ENCODE results near the gene ACAA1. TPM values are rescaled to one million over a fixed set of nuclear protein-coding genes. Genes with fewer than 3 reads are reported as not detected.

Gene ACAA1
- total RNA-seq, 2 experiments from 2014 or later, result 13.3 to 50.3 TPM

- Histone ChIP-seq H3K4me3 (ENCODE audit: low read depth, low read length, poor library complexity, severe bottlenecking) (no peak overlapping the region), H3K36me3 (ENCODE audit: insufficient read depth, low read length) (peaks cover 62% of the 10 kb centered on the region), H3K4me2 (ENCODE audit: low read length) (no peak overlapping the region), H3K4me1 (ENCODE audit: insufficient read depth, low read length, poor library complexity, severe bottlenecking) (no peaks in the 10 kb centered on the region), H3K27ac (ENCODE audit: low read depth, low read length, poor library complexity, severe bottlenecking) (no peak overlapping the region), H3K79me2 (ENCODE audit: insufficient read depth, low read depth, low read length) (no peaks in the 10 kb centered on the region), H3K9me3 (ENCODE audit: low read length) (no peaks in the 10 kb centered on the region), H2AFZ (ENCODE audit: low read length) (no peak overlapping the region), H4K20me1 (ENCODE audit: insufficient read depth, low read length) (no peaks in the 10 kb centered on the region), H3K9me2 (ENCODE audit: insufficient read depth, low read length) (no peaks in the 10 kb centered on the region)
- no peak for DNase-seq (ENCODE audit: low spot score)
- TF ChIP-seq EZH2phosphoT487 (IDR thresholded peaks at IDR 0.05; ENCODE audit: borderline replicate concordance, low read depth, low read length), result no peak
- TF ChIP-seq CTCF (conservative IDR thresholded peaks at IDR 0.05; ENCODE audit: low read length), result no peak
- ChIA-PET CTCF (ENCODE audit: unreplicated experiment) (no interaction called here), POLR2A (interaction anchor here (0.6 kb wide), 1 partner anchor 365 kb away, joined by 3 read pairs; no protein-coding TSS in a partner anchor)
- intact Hi-C loops (cut with micrococcal nuclease; ENCODE audit: unreplicated experiment), result no loop called here
- BruUV-seq (replicated peaks), result no TSS peak
These were observed 14.1 kb downstream of the ACAA1 start for GRCh38 chr3:38122712-38123290.

GRCh38 chr3:38121832-38122461 is 15.0 kb downstream of the ACAA1 start:
- Histone ChIP-seq H3K79me2 (ENCODE audit: insufficient read depth, low read depth, low read length) (no peaks in the 10 kb centered on the region), H3K4me2 (ENCODE audit: low read length) (no peak overlapping the region), H3K9me2 (ENCODE audit: insufficient read depth, low read length) (no peaks in the 10 kb centered on the region), H3K9me3 (ENCODE audit: low read length) (no peaks in the 10 kb centered on the region), H3K36me3 (ENCODE audit: insufficient read depth, low read length) (peaks cover 53% of the 10 kb centered on the region), H4K20me1 (ENCODE audit: insufficient read depth, low read length) (no peaks in the 10 kb centered on the region), H2AFZ (ENCODE audit: low read length) (no peak overlapping the region), H3K4me3 (ENCODE audit: low read depth, low read length, poor library complexity, severe bottlenecking) (no peak overlapping the region), H3K4me1 (ENCODE audit: insufficient read depth, low read length, poor library complexity, severe bottlenecking) (no peaks in the 10 kb centered on the region), H3K27ac (ENCODE audit: low read depth, low read length, poor library complexity, severe bottlenecking) (no peak overlapping the region)
- no peak for TF ChIP-seq CTCF (conservative IDR thresholded peaks at IDR 0.05; ENCODE audit: low read length)
- TF ChIP-seq EZH2phosphoT487 (IDR thresholded peaks at IDR 0.05; ENCODE audit: borderline replicate concordance, low read depth, low read length), result no peak
- no peak for DNase-seq (ENCODE audit: low spot score)
- POLR2A ChIA-PET, result interaction anchor here (0.6 kb wide), 1 partner anchor 366 kb away, joined by 3 read pairs; no protein-coding TSS in a partner anchor
- CTCF ChIA-PET (ENCODE audit: unreplicated experiment), result no interaction called here
- intact Hi-C loops (cut with micrococcal nuclease; ENCODE audit: unreplicated experiment), result no loop called here
- BruUV-seq (replicated peaks), result no TSS peak

- BruUV-seq (replicated peaks), result no TSS peak
- H3K4me2 ChIP-seq (ENCODE audit: low read length), result no peak overlapping the region
- H3K4me3 ChIP-seq (ENCODE audit: low read depth, low read length, poor library complexity, severe bottlenecking), result no peak overlapping the region
These were observed 15.5 kb downstream of the ACAA1 start for GRCh38 chr3:38121451-38121831.

More at GRCh38 chr3:38121451-38121831, 15.5 kb downstream of the ACAA1 start:
- Histone ChIP-seq H3K9me3 (ENCODE audit: low read length) (no peaks in the 10 kb centered on the region), H3K36me3 (ENCODE audit: insufficient read depth, low read length) (peaks cover 48% of the 10 kb centered on the region), H3K4me1 (ENCODE audit: insufficient read depth, low read length, poor library complexity, severe bottlenecking) (no peaks in the 10 kb centered on the region), H2AFZ (ENCODE audit: low read length) (no peak overlapping the region), H4K20me1 (ENCODE audit: insufficient read depth, low read length) (no peaks in the 10 kb centered on the region), H3K27ac (ENCODE audit: low read depth, low read length, poor library complexity, severe bottlenecking) (no peak overlapping the region), H3K9me2 (ENCODE audit: insufficient read depth, low read length) (no peaks in the 10 kb centered on the region), H3K79me2 (ENCODE audit: insufficient read depth, low read depth, low read length) (no peaks in the 10 kb centered on the region)
- ChIA-PET CTCF (ENCODE audit: unreplicated experiment) (no interaction called here), POLR2A (interaction anchor here (0.8 kb wide), 1 partner anchor 16 kb away, joined by 3 read pairs; no protein-coding TSS in a partner anchor)
- intact Hi-C loops (cut with micrococcal nuclease; ENCODE audit: unreplicated experiment), result no loop called here
- no peak for TF ChIP-seq CTCF (conservative IDR thresholded peaks at IDR 0.05; ENCODE audit: low read length)
- TF ChIP-seq EZH2phosphoT487 (IDR thresholded peaks at IDR 0.05; ENCODE audit: borderline replicate concordance, low read depth, low read length), result no peak
- DNase-seq (ENCODE audit: low spot score), result no peak

Measured in OCI-LY7 (cell line).